H1 (cell line): ENCODE results near the gene GOLGA1. TPM values are rescaled to one million over a fixed set of nuclear protein-coding genes. Genes with fewer than 3 reads are reported as not detected.

Source experiments
- CTCF ChIA-PET: fragments of 300-600 bp; sonication (Branson Sonifier 250); formaldehyde crosslinking; loops from one replicate; lab custom pipeline; 2021; ENCODE audit not compliant: partially characterized antibody; lab: Charles Lee
- POLR2A ChIA-PET: fragments of 300-600 bp; sonication (Branson Sonifier 250); formaldehyde crosslinking; loops from one replicate; lab custom pipeline; 2021; ENCODE audit warnings: inconsistent platforms; ENCODE audit not compliant: partially characterized antibody; lab: Charles Lee
- DNase-seq, 2 experiments: peaks; one replicate each; pipeline versions ENCODE4 v3.0.0 to v3.0.0-alpha.2; 2010 to 2022; ENCODE audit warnings: low spot score in 2 of 2, low read depth in 1 of 2, mixed read lengths in 1 of 2
- FAIRE-seq: peaks from 2 replicates; lab custom pipeline; 2011; peaks lifted over from hg19 to GRCh38; lab: Jason Lieb, UNC
- H2AFZ ChIP-seq: 2 replicates; pipeline ENCODE4 v1.8.1; 2012; ENCODE audit warnings: low read length, inconsistent platforms
- H2AK5ac ChIP-seq: 2 replicates; pipeline ENCODE4 v1.6.1; 2013; ENCODE audit warnings: low read depth, low read length
- H2BK120ac ChIP-seq: replicated peaks from 2 replicates; pipeline ENCODE3; 2013; ENCODE audit warnings: low read depth, low read length, inconsistent platforms
- H2BK12ac ChIP-seq: 2 replicates; pipeline ENCODE4 v1.6.1; 2013; ENCODE audit warnings: low read depth, low read length
- H2BK15ac ChIP-seq: 2 replicates; pipeline ENCODE4 v1.6.1; 2013; ENCODE audit warnings: low read length
- H2BK20ac ChIP-seq: 2 replicates; pipeline ENCODE4 v1.6.1; 2013; ENCODE audit warnings: low read length
- H2BK5ac ChIP-seq: 2 replicates; pipeline ENCODE4 v1.6.1; 2013; ENCODE audit warnings: low read depth, low read length
- H3K14ac ChIP-seq: 2 replicates; pipeline ENCODE4 v1.6.1; 2013; ENCODE audit warnings: inconsistent platforms; ENCODE audit not compliant: insufficient read length
- H3K18ac ChIP-seq: 2 replicates; pipeline ENCODE4 v1.6.1; 2013; ENCODE audit warnings: low read length; ENCODE audit errors: extremely low read depth
- H3K23ac ChIP-seq: 2 replicates; pipeline ENCODE4 v1.6.1; 2013; ENCODE audit warnings: inconsistent platforms; ENCODE audit not compliant: insufficient read length
- H3K23me2 ChIP-seq: 2 replicates; pipeline ENCODE4 v1.6.1; 2013; ENCODE audit warnings: low read depth, low read length
- H3K27ac ChIP-seq: 2 replicates; pipeline ENCODE4 v1.6.1; 2011; ENCODE audit warnings: low read depth, low read length, inconsistent platforms
- H3K27me3 ChIP-seq, 4 experiments: replicated peaks in 1 of 4; 1 replicate in 1 of 4; 2 replicates in 3 of 4; pipeline versions ENCODE4 v1.6.1 to v1.8.1; 2011 to 2013; ENCODE audit warnings: low read length in 3 of 4, mild to moderate bottlenecking in 3 of 4, inconsistent platforms in 2 of 4, mixed read lengths in 2 of 4, moderate library complexity in 1 of 4; ENCODE audit not compliant: control insufficient read depth in 3 of 4, insufficient read depth in 3 of 4; ENCODE audit errors: extremely low read depth in 1 of 4
- H3K36me3 ChIP-seq, 4 experiments: 2 replicates each; pipeline versions ENCODE4 v1.6.1 to v1.8.1; 2011 to 2013; ENCODE audit warnings: mild to moderate bottlenecking in 4 of 4, low read length in 3 of 4, moderate library complexity in 2 of 4, control low read depth in 1 of 4, inconsistent platforms in 1 of 4; ENCODE audit not compliant: insufficient read depth in 4 of 4, control insufficient read depth in 2 of 4
- H3K4ac ChIP-seq: replicated peaks from 2 replicates; pipeline ENCODE3; 2013; ENCODE audit warnings: low read length, low read depth, mixed read lengths, inconsistent platforms; ENCODE audit not compliant: insufficient read length
- H3K4me1 ChIP-seq, 4 experiments: replicated peaks in 1 of 4; 1 replicate in 1 of 4; 2 replicates in 3 of 4; pipeline versions ENCODE4 v1.6.1 to v1.8.1; 2011 to 2013; ENCODE audit warnings: low read length in 3 of 4, inconsistent platforms in 2 of 4, mixed read lengths in 1 of 4; ENCODE audit not compliant: insufficient read depth in 4 of 4, control insufficient read depth in 3 of 4
- H3K4me2 ChIP-seq, 2 experiments: 2 replicates each; pipeline versions ENCODE4 v1.6.1 to v1.8.1; 2011 to 2013; ENCODE audit warnings: low read depth in 2 of 2, low read length in 2 of 2, control low read depth in 1 of 2, inconsistent platforms in 1 of 2, mild to moderate bottlenecking in 1 of 2; ENCODE audit not compliant: insufficient read depth in 1 of 2
- H3K4me3 ChIP-seq, 4 experiments: fragments of 200-600, 300-600 bp in 1 of 4; sonication (generic), shearing (Covaris generic), sonication (Bioruptor Twin) in 1 of 4; 2 replicates each; pipeline versions ENCODE4 v1.5.1 to v1.8.1; 2011 to 2016; ENCODE audit warnings: low read length in 4 of 4, low read depth in 3 of 4, control low read depth in 2 of 4, inconsistent platforms in 2 of 4, mild to moderate bottlenecking in 2 of 4, mixed read lengths in 1 of 4, moderate library complexity in 1 of 4; ENCODE audit not compliant: insufficient read depth in 2 of 4; ENCODE audit errors: extremely low read depth in 1 of 4
- H3K56ac ChIP-seq: replicated peaks from 2 replicates; pipeline ENCODE3; 2013; ENCODE audit warnings: low read depth, mild to moderate bottlenecking, mixed read lengths, low read length, inconsistent platforms; ENCODE audit not compliant: insufficient read length
- H3K79me1 ChIP-seq: 2 replicates; pipeline ENCODE4 v1.6.1; 2013; ENCODE audit warnings: low read depth, low read length, control low read depth
- H3K79me2 ChIP-seq, 2 experiments: 2 replicates each; pipeline versions ENCODE4 v1.6.1 to v1.8.1; 2012 to 2013; ENCODE audit warnings: low read length in 2 of 2, mild to moderate bottlenecking in 2 of 2, inconsistent platforms in 1 of 2; ENCODE audit not compliant: insufficient read depth in 2 of 2, control insufficient read depth in 1 of 2
- H3K9ac ChIP-seq, 4 experiments: replicated peaks in 1 of 4; 1 replicate in 1 of 4; 2 replicates in 3 of 4; pipeline versions ENCODE4 v1.6.1 to v1.8.1; 2011 to 2013; ENCODE audit warnings: low read depth in 3 of 4, low read length in 3 of 4, control low read depth in 2 of 4, mild to moderate bottlenecking in 2 of 4, moderate library complexity in 2 of 4, inconsistent platforms in 1 of 4; ENCODE audit errors: extremely low read depth in 1 of 4
- H3K9me3 ChIP-seq, 2 experiments: 2 replicates each; pipeline versions ENCODE4 v1.6.1 to v1.8.1; 2012 to 2013; ENCODE audit warnings: mild to moderate bottlenecking in 2 of 2, moderate library complexity in 2 of 2, control low read depth in 1 of 2, inconsistent platforms in 1 of 2, low read depth in 1 of 2, low read length in 1 of 2, mixed read lengths in 1 of 2; ENCODE audit not compliant: insufficient read depth in 2 of 2
- H4K20me1 ChIP-seq, 2 experiments: replicated peaks in 1 of 2; 2 replicates each; pipeline versions ENCODE3 to v1.8.1; 2011 to 2013; ENCODE audit warnings: inconsistent platforms in 2 of 2, low read length in 2 of 2, mild to moderate bottlenecking in 1 of 2; ENCODE audit not compliant: insufficient read depth in 2 of 2, control insufficient read depth in 1 of 2
- H4K5ac ChIP-seq: 2 replicates; pipeline ENCODE4 v1.6.1; 2013; ENCODE audit warnings: low read length, low read depth, mixed read lengths, inconsistent platforms; ENCODE audit not compliant: insufficient read length
- H4K8ac ChIP-seq: 2 replicates; pipeline ENCODE4 v1.8.0; 2013; ENCODE audit warnings: mild to moderate bottlenecking, moderate library complexity, low read length, inconsistent platforms; ENCODE audit not compliant: insufficient read depth; ENCODE audit errors: extremely low read depth
- H4K91ac ChIP-seq: replicated peaks from 2 replicates; pipeline ENCODE3; 2013; ENCODE audit warnings: low read length, mixed read lengths, inconsistent platforms; ENCODE audit not compliant: insufficient read length
- ATF2 ChIP-seq: IDR thresholded peaks from 2 replicates; pipeline ENCODE4 v1.6.1; 2012; ENCODE audit warnings: low read length, inconsistent platforms
- BRCA1 ChIP-seq: IDR thresholded peaks from 2 replicates; pipeline ENCODE4 v1.6.1; 2012; ENCODE audit warnings: low read depth, low read length, improper control_type of control experiment
- GABPA ChIP-seq: IDR thresholded peaks from 2 replicates; pipeline ENCODE4 v1.6.1; 2011; ENCODE audit warnings: mild to moderate bottlenecking, low read length, moderate library complexity, borderline replicate concordance; ENCODE audit not compliant: insufficient read depth
- KDM4A ChIP-seq: IDR thresholded peaks from one replicate; pipeline ENCODE4 v1.7.1; 2012; ENCODE audit warnings: low read depth, mild to moderate bottlenecking, moderate library complexity, low read length, inconsistent platforms; ENCODE audit not compliant: severe bottlenecking
- RNF2 ChIP-seq: fragments of 200-900, 300-1000 bp; sonication (generic); IDR thresholded peaks from 2 replicates; pipeline ENCODE4 v1.7.1; 2016; ENCODE audit warnings: borderline replicate concordance, low read depth, mild to moderate bottlenecking, antibody characterized with exemption, low read length; ENCODE audit not compliant: poor library complexity, severe bottlenecking; ENCODE audit errors: missing control alignments
- SIN3A ChIP-seq, 2 experiments: IDR thresholded peaks in 1 of 2; conservative IDR thresholded peaks in 1 of 2; 2 replicates each; pipeline ENCODE4 v1.6.1; 2011 to 2012; ENCODE audit warnings: low read length in 2 of 2, improper control_type of control experiment in 1 of 2, low read depth in 1 of 2, mild to moderate bottlenecking in 1 of 2
- SIX5 ChIP-seq: IDR thresholded peaks from 2 replicates; pipeline ENCODE4 v1.6.1; 2011; ENCODE audit warnings: mild to moderate bottlenecking, low read depth, low read length
- SP1 ChIP-seq: IDR thresholded peaks from 2 replicates; pipeline ENCODE4 v1.6.1; 2011; ENCODE audit warnings: low read depth, low read length
- SP2 ChIP-seq: IDR thresholded peaks from 2 replicates; pipeline ENCODE4 v1.6.1; 2012; ENCODE audit warnings: mild to moderate bottlenecking, low read length, inconsistent platforms
- USF2 ChIP-seq: IDR thresholded peaks from 2 replicates; pipeline ENCODE4 v1.6.1; 2011; ENCODE audit warnings: low read length, improper control_type of control experiment
- WGBS, 2 experiments: shearing (Covaris generic) in 1 of 2; methylation state at CpG; one replicate each; pipeline versions ENCODE4 v1.1.6 to v1.1.7; 2013 to 2015; ENCODE audit warnings: low lambda C conversion rate in 2 of 2, mixed read lengths in 2 of 2, inconsistent platforms in 1 of 2, low coverage in 1 of 2, missing lambda C conversion rate in 1 of 2; ENCODE audit not compliant: insufficient replicate concordance in 2 of 2, insufficient coverage in 1 of 2, insufficient read length in 1 of 2; ENCODE audit errors: extremely low coverage in 1 of 2, missing lambda C conversion rate in 1 of 2; 5-methylcytosine and 5-hydroxymethylcytosine counted together
- polyA plus RNA-seq, 7 experiments: library from polyadenylated mRNA; depleted of rRNA in 3 of 7; stranded (reverse) in 5 of 7; unstranded in 2 of 7; fragments of >200 nt in 5 of 7; fragments of 200-250 nt in 2 of 7; gene quantifications; 1 replicate in 5 of 7; 2 replicates in 1 of 7; 4 replicates in 1 of 7; pipeline versions ENCODE4 v1.2.1 to v1.2.3, GENCODE V29; 2011 to 2013; ENCODE audit warnings: missing spikeins in 2 of 7, mixed read lengths in 2 of 7
- total RNA-seq: library from RNA; stranded (reverse); fragmentation: NEBNext Ultra II Directional; extraction: Animal tissue kit (Norgen Biotek cat#: 25700); gene quantifications from 2 replicates; pipeline ENCODE4 v1.2.1, GENCODE V29; 2021

Gene GOLGA1
- total and polyA plus RNA-seq, 2 of the 8 experiments (the other 6 are each of a cell fraction or from before 2014, with no cell fraction given): 4.8 to 6.5 TPM

GRCh38 chr9:124899845-124900244 is 41.0 kb downstream of the GOLGA1 start:
- Histone ChIP-seq H3K79me2 (no peaks in the 10 kb centered on the region), H2AK5ac (0 out of 2 replicates have a peak overlapping the region, but pooled peaks have one; percentile 39), H2BK120ac (no peak overlapping the region), H2BK12ac (no peak overlapping the region), H3K27me3 (no peaks in the 10 kb centered on the region), H3K27ac (no peak overlapping the region), H3K4me2 (no peak overlapping the region), H3K4ac (no peak overlapping the region), H4K8ac (no peak overlapping the region; the same call in 1 of the 2 replicates), H2BK5ac (peak overlapping the region; percentile 60), H2BK20ac (no peak overlapping the region), H3K14ac (no peak overlapping the region), H3K23ac (no peak overlapping the region), H3K4me1 (0 out of 7 replicates have a peak, but pooled peaks cover 0 to 2% (median 0%) of the 10 kb centered on the region in 4 experiments), H3K9me3 (no peaks in the 10 kb centered on the region), H3K4me3 (no peak overlapping the region), H4K20me1 (no peaks in the 10 kb centered on the region), H3K79me1 (no peaks in the 10 kb centered on the region), H3K23me2 (peaks cover 2% of the 10 kb centered on the region; the same call in 1 of the 2 replicates), H3K9ac (no peak overlapping the region), H3K56ac (no peak overlapping the region), H4K5ac (no peak overlapping the region), H2BK15ac (0 out of 2 replicates have a peak overlapping the region, but pooled peaks have one; percentile 29), H4K91ac (no peak overlapping the region), H3K18ac (no peak overlapping the region), H2AFZ (no peak overlapping the region), H3K36me3 (peaks cover 0 to 6% (median 0%) of the 10 kb centered on the region in 4 experiments; a peak in 3 of 8 replicates)
- DNase-seq (no peak), FAIRE-seq (no peak)
- ChIA-PET CTCF (interaction anchor here (1.1 to 3.8 kb wide), 3 partner anchors 39 to 103 kb away, joined by 3 to 23 read pairs (median 3); partner anchors contain the start of gene WDR38), POLR2A (interaction anchor here (1.5 to 1.9 kb wide), 2 partner anchors 19 to 22 kb away, joined by 4 to 9 read pairs; no protein-coding TSS in a partner anchor)
- WGBS, 2 experiments: 88% methylated on average over 9 of the region's 9 CpGs; no CpG with 5 or more reads in 1 of the 2 experiments
- TF ChIP-seq SIN3A (conservative IDR thresholded peaks at IDR 0.05 in 1 of 2, IDR thresholded peaks at IDR 0.05 in 1 of 2; ENCODE audit: low read depth in 1 of 2, low read length in 2 of 2) (no peak), RNF2 (no peak), BRCA1 (no peak), USF2 (no peak), GABPA (no peak), SP1 (no peak), KDM4A (no peak), ATF2 (no peak), SP2 (no peak), SIX5 (no peak)
